Measurements from ENCODE around the gene ZNF746.

Gene ZNF746

DNA sequence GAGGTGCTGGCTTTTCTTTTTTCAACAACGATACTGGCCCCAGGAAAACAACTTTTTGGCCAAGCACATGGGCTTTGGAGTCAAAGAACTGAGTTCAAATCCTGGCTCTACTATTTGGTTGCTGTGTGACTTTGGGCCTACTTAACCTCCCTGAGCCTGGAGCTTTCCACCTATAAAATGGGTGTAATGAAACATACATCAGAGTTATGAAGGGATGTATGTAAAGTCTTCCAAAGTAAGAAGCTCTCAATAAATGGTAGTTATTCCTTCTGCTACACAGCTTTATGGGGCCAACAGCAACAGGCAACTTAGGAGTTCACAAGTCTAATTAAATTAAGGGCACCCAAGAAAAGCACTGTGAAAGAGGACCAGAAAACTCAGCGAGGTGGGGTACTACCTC is 69.7 kb downstream of the ZNF746 start:
- peaks cover 13% of the 10 kb centered on the region; the same call in 1 of the 2 replicates for H3K36me3 ChIP-seq (ENCODE audit: insufficient read depth, low read length)
- H2AFZ ChIP-seq (ENCODE audit: low read length), result no peak overlapping the region
- H3K79me2 ChIP-seq (ENCODE audit: insufficient read depth, low read length), result no peaks in the 10 kb centered on the region
- no peaks in the 10 kb centered on the region for H3K9me3 ChIP-seq (ENCODE audit: insufficient read depth, low read depth, low read length)
- H3K9me2 ChIP-seq (replicated peaks; ENCODE audit: low read depth, low read length), result no peaks in the 10 kb centered on the region
- H3K9ac ChIP-seq (ENCODE audit: low read depth, low read length, poor library complexity, severe bottlenecking), result no peak overlapping the region
- H3F3A ChIP-seq (ENCODE audit: low read depth), result no peaks in the 10 kb centered on the region
- no peaks in the 10 kb centered on the region for H3K4me1 ChIP-seq (ENCODE audit: insufficient read depth, low read length, poor library complexity, severe bottlenecking)
- H3K27me3 ChIP-seq (ENCODE audit: insufficient read depth, low read length, poor library complexity, severe bottlenecking), result no peaks in the 10 kb centered on the region
- H3K4me3 ChIP-seq (ENCODE audit: low read length, poor library complexity, severe bottlenecking), result no peak overlapping the region
- H3K4me2 ChIP-seq (ENCODE audit: low read depth, low read length, poor library complexity, severe bottlenecking), result no peak overlapping the region
- no peaks in the 10 kb centered on the region for H4K20me1 ChIP-seq (ENCODE audit: insufficient read depth, low read length, poor library complexity, severe bottlenecking)
- no peak for TF ChIP-seq EZH2phosphoT487 (IDR thresholded peaks at IDR 0.05; ENCODE audit: borderline replicate concordance)
- TF ChIP-seq, protein P1, sequence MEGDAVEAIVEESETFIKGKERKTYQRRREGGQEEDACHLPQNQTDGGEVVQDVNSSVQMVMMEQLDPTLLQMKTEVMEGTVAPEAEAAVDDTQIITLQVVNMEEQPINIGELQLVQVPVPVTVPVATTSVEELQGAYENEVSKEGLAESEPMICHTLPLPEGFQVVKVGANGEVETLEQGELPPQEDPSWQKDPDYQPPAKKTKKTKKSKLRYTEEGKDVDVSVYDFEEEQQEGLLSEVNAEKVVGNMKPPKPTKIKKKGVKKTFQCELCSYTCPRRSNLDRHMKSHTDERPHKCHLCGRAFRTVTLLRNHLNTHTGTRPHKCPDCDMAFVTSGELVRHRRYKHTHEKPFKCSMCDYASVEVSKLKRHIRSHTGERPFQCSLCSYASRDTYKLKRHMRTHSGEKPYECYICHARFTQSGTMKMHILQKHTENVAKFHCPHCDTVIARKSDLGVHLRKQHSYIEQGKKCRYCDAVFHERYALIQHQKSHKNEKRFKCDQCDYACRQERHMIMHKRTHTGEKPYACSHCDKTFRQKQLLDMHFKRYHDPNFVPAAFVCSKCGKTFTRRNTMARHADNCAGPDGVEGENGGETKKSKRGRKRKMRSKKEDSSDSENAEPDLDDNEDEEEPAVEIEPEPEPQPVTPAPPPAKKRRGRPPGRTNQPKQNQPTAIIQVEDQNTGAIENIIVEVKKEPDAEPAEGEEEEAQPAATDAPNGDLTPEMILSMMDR (conservative IDR thresholded peaks at IDR 0.05; ENCODE audit: low read length), result no peak

DNA sequence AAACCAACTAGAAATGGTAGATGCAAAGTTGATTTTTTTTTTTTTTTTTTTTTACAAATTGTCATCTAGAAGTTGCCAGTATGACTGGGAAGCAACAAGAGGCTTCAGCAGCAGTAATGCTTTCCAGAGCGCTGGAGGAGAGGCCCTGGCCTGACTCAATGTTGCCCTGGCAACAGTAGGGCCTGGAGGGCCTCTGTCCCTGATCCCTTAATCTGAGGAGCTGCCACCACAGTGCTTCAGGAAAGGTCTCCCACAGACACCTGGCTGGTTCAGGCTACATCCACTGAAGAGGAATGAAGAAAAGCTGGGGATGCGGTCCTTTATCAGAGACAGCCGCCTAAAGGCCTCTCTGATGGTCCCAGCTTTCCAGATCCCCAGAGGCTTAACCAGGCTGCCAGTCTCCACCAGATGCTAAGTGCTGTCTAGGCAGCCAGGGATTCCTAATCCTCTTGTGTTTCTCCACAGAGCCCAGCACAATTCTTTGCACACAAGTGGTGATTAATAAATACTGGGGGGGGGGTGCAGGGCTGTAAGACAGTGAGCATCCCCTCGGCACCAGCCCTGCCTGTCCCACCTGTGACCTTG is 70.4 kb downstream of the ZNF746 start:
- Histone ChIP-seq H3K36me3 (ENCODE audit: insufficient read depth, low read length) (peaks cover 10% of the 10 kb centered on the region; the same call in 1 of the 2 replicates), H3K4me2 (ENCODE audit: low read depth, low read length, poor library complexity, severe bottlenecking) (no peak overlapping the region), H3K9ac (ENCODE audit: low read depth, low read length, poor library complexity, severe bottlenecking) (no peak overlapping the region), H2AFZ (ENCODE audit: low read length) (no peak overlapping the region), H3K9me2 (replicated peaks; ENCODE audit: low read depth, low read length) (no peaks in the 10 kb centered on the region), H3F3A (ENCODE audit: low read depth) (no peaks in the 10 kb centered on the region), H3K79me2 (ENCODE audit: insufficient read depth, low read length) (no peaks in the 10 kb centered on the region), H4K20me1 (ENCODE audit: insufficient read depth, low read length, poor library complexity, severe bottlenecking) (no peaks in the 10 kb centered on the region), H3K4me3 (ENCODE audit: low read length, poor library complexity, severe bottlenecking) (no peak overlapping the region), H3K4me1 (ENCODE audit: insufficient read depth, low read length, poor library complexity, severe bottlenecking) (no peaks in the 10 kb centered on the region), H3K27me3 (ENCODE audit: insufficient read depth, low read length, poor library complexity, severe bottlenecking) (no peaks in the 10 kb centered on the region), H3K9me3 (ENCODE audit: insufficient read depth, low read depth, low read length) (no peaks in the 10 kb centered on the region)
- TF ChIP-seq, protein P1 (conservative IDR thresholded peaks at IDR 0.05; ENCODE audit: low read length), result no peak
- no peak for TF ChIP-seq EZH2phosphoT487 (IDR thresholded peaks at IDR 0.05; ENCODE audit: borderline replicate concordance)

DNA sequence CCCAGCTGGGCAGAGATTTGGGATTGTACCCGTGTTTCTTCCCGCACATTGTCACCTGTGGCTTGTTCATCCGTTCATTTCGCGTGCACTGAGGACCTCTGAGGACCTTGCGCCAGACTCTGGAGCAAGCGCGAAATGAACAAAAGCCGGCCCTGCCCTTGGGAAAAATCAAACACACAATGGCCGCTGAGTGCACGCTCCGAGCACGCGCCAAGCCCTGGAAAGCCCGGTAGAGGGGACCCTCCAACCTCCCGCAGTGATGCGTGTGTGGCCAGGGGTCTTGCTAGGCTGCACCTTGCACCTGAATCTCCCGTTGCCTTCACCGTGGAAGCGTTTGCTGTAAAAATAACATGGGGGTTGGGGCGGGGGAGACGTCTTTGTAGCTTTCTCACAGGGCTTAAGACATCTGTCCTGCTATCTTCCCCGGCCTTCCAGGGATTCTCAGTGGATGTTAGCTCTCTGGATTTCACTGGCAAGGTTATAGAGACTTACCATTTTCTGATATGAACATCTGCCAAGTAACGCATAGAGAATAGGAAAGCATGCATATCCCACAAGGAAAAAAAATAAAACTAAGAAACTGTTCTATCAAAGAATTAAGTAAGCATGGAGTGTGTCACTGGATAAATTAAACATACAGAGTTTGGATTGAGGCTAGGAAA is 74.0 kb downstream of the ZNF746 start:
- Histone ChIP-seq H3K9me2 (replicated peaks; ENCODE audit: low read depth, low read length) (no peaks in the 10 kb centered on the region), H3K9me3 (ENCODE audit: insufficient read depth, low read depth, low read length) (no peaks in the 10 kb centered on the region), H3K27me3 (ENCODE audit: insufficient read depth, low read length, poor library complexity, severe bottlenecking) (no peaks in the 10 kb centered on the region), H3K79me2 (ENCODE audit: insufficient read depth, low read length) (no peaks in the 10 kb centered on the region), H3K4me2 (ENCODE audit: low read depth, low read length, poor library complexity, severe bottlenecking) (no peak overlapping the region), H3K36me3 (ENCODE audit: insufficient read depth, low read length) (no peaks in the 10 kb centered on the region), H2AFZ (ENCODE audit: low read length) (no peak overlapping the region), H3K9ac (ENCODE audit: low read depth, low read length, poor library complexity, severe bottlenecking) (no peak overlapping the region), H3K4me1 (ENCODE audit: insufficient read depth, low read length, poor library complexity, severe bottlenecking) (no peaks in the 10 kb centered on the region), H3K4me3 (ENCODE audit: low read length, poor library complexity, severe bottlenecking) (no peak overlapping the region), H4K20me1 (ENCODE audit: insufficient read depth, low read length, poor library complexity, severe bottlenecking) (no peaks in the 10 kb centered on the region), H3F3A (ENCODE audit: low read depth) (no peaks in the 10 kb centered on the region)
- TF ChIP-seq, protein P1 (conservative IDR thresholded peaks at IDR 0.05; ENCODE audit: low read length), result no peak
- no peak for TF ChIP-seq EZH2phosphoT487 (IDR thresholded peaks at IDR 0.05; ENCODE audit: borderline replicate concordance)

All from Loucy (cell line).